ENCODE data around the gene VKORC1.
"Not testable (repeated sequence)": the region's sequence is repeated elsewhere in the genome, so short reads cannot be mapped to it uniquely, and the experiment has no call there.

VKORC1 gene

GRCh38 chr16:31107465-31107867 is 12.9 kb upstream of the VKORC1 start:
- DNase-seq (ENCODE audit: low spot score): no peak

- no peak for DNase-seq (ENCODE audit: low spot score)
Observed at GRCh38 chr16:31106509-31107464, 12.2 kb upstream of the VKORC1 start.

- DNase-seq (ENCODE audit: low spot score): peak; percentile 55
Observed at GRCh38 chr16:31105677-31106213, 11.1 kb upstream of the VKORC1 start.

- DNase-seq (ENCODE audit: low spot score): not testable (repeated sequence)
Observed at GRCh38 chr16:31100876-31101641, 6.5 kb upstream of the VKORC1 start.

- no peak for DNase-seq (ENCODE audit: low spot score)
Observed at GRCh38 chr16:31099860-31100638, 5.5 kb upstream of the VKORC1 start.

GRCh38 chr16:31094088-31094423 is 541 bp downstream of the VKORC1 start:
- DNase-seq (ENCODE audit: low spot score): no peak

GRCh38 chr16:31093132-31093703 is 1.4 kb downstream of the VKORC1 start:
- DNase-seq (ENCODE audit: low spot score): peak; percentile 84

GRCh38 chr16:31092330-31092729 is 2.3 kb downstream of the VKORC1 start:
- DNase-seq (ENCODE audit: low spot score): no peak

GRCh38 chr16:31090540-31090939 is 4.1 kb downstream of the VKORC1 start:
- DNase-seq (ENCODE audit: low spot score): no peak

- DNase-seq (ENCODE audit: low spot score): no peak
Observed at GRCh38 chr16:31089199-31089598, 5.4 kb downstream of the VKORC1 start.

GRCh38 chr16:31088459-31089183 is 6.0 kb downstream of the VKORC1 start, which contains the start of gene PRSS53:
Gene PRSS53, minus strand, starts transcription at chr16:31088943. Its CDS starts 134 bp downstream, at chr16:31088809.
- DNase-seq (ENCODE audit: low spot score): no peak

GRCh38 chr16:31087971-31088370 is 6.6 kb downstream of the VKORC1 start:
- DNase-seq (ENCODE audit: low spot score): no peak

- no peak for DNase-seq (ENCODE audit: low spot score)
Observed at GRCh38 chr16:31087481-31087880, 7.1 kb downstream of the VKORC1 start.

GRCh38 chr16:31086629-31086906 is 8.0 kb downstream of the VKORC1 start:
- DNase-seq (ENCODE audit: low spot score): no peak

- DNase-seq (ENCODE audit: low spot score): no peak
Observed at GRCh38 chr16:31085873-31086628, 8.5 kb downstream of the VKORC1 start.

- no peak for DNase-seq (ENCODE audit: low spot score)
Observed at GRCh38 chr16:31085411-31085810, 9.2 kb downstream of the VKORC1 start.

- no peak for DNase-seq (ENCODE audit: low spot score)
Observed at GRCh38 chr16:31084584-31085302, 9.9 kb downstream of the VKORC1 start.

GRCh38 chr16:31083981-31084380 is 10.6 kb downstream of the VKORC1 start:
- no peak for DNase-seq (ENCODE audit: low spot score)

- no peak for DNase-seq (ENCODE audit: low spot score)
Observed at GRCh38 chr16:31083556-31083955, 11.0 kb downstream of the VKORC1 start.

- no peak for DNase-seq (ENCODE audit: low spot score)
Observed at GRCh38 chr16:31083081-31083480, 11.5 kb downstream of the VKORC1 start.
